Measurements from ENCODE around the gene DAZL. TPM values are rescaled to one million over a fixed set of nuclear protein-coding genes. Genes with fewer than 3 reads are reported as not detected.

The DAZL gene
- total and polyA plus RNA-seq, 2 donors (not counting 1 experiment from before 2014, with no cell fraction given), result 0.34 TPM; not detected in 1

- Histone ChIP-seq H4K20me1 (ENCODE audit: control insufficient read depth, extremely low read depth, insufficient read depth, low read length) (no peaks in the 10 kb centered on the region), H3K9me3 (ENCODE audit: control insufficient read depth, insufficient read depth, low read depth, low read length) (no peaks in the 10 kb centered on the region), H3K79me2 (ENCODE audit: control insufficient read depth, insufficient read depth, low read length) (no peaks in the 10 kb centered on the region), H3K4me2 (ENCODE audit: extremely low read depth, insufficient read depth, low read length) (no peak overlapping the region), H3K4me3 (replicated peaks in 1 of 4; ENCODE audit: control extremely low read depth in 1 of 4, insufficient read depth in 1 of 4, low read depth in 3 of 4, low read length in 4 of 4) (no peak overlapping the region), H3K36me3 (ENCODE audit: control insufficient read depth, insufficient read depth, low read length) (no peaks in the 10 kb centered on the region), H3K4me1 (ENCODE audit: control insufficient read depth, extremely low read depth, insufficient read depth, low read length) (no peaks in the 10 kb centered on the region), H2AFZ (ENCODE audit: low read length) (no peak overlapping the region), H3K27me3 (ENCODE audit: control insufficient read depth, insufficient read depth, low read length) (no peaks in the 10 kb centered on the region), H3K27ac (ENCODE audit: insufficient read depth, low read length) (no peak overlapping the region), H3K9ac (ENCODE audit: insufficient read depth, low read length) (no peak overlapping the region)
- DNase-seq (ENCODE audit: low read depth in 2 of 2), result no peak
- TF ChIP-seq EZH2 (IDR thresholded peaks at IDR 0.05; ENCODE audit: low read length, missing control alignments) (no peak), CTCF (conservative IDR thresholded peaks at IDR 0.05 in 1 of 2, IDR thresholded peaks at IDR 0.05 in 1 of 2; ENCODE audit: low read depth in 1 of 2, low read length in 2 of 2) (no peak)
These were observed 37.1 kb downstream of the DAZL start for GRCh38 chr3:16568115-16568514.

GRCh38 chr3:16559653-16560365, 45.4 kb downstream of the DAZL start:
- no peaks in the 10 kb centered on the region for H3K79me2 ChIP-seq (ENCODE audit: control insufficient read depth, insufficient read depth, low read length)
- H3K27me3 ChIP-seq (ENCODE audit: control insufficient read depth, insufficient read depth, low read length), result no peaks in the 10 kb centered on the region
- H3K9me3 ChIP-seq (ENCODE audit: control insufficient read depth, insufficient read depth, low read depth, low read length), result no peaks in the 10 kb centered on the region
- H3K36me3 ChIP-seq (ENCODE audit: control insufficient read depth, insufficient read depth, low read length), result no peaks in the 10 kb centered on the region
- H3K4me2 ChIP-seq (ENCODE audit: extremely low read depth, insufficient read depth, low read length), result no peak overlapping the region
- no peaks in the 10 kb centered on the region for H3K4me1 ChIP-seq (ENCODE audit: control insufficient read depth, extremely low read depth, insufficient read depth, low read length)
- H3K9ac ChIP-seq (ENCODE audit: insufficient read depth, low read length), result no peak overlapping the region
- no peak overlapping the region for H3K4me3 ChIP-seq (replicated peaks in 1 of 4; ENCODE audit: control extremely low read depth in 1 of 4, insufficient read depth in 1 of 4, low read depth in 3 of 4, low read length in 4 of 4)
- no peak for DNase-seq (ENCODE audit: low read depth in 2 of 2)
- TF ChIP-seq CTCF (conservative IDR thresholded peaks at IDR 0.05 in 1 of 2, IDR thresholded peaks at IDR 0.05 in 1 of 2; ENCODE audit: low read depth in 1 of 2, low read length in 2 of 2) (no peak), EZH2 (IDR thresholded peaks at IDR 0.05; ENCODE audit: low read length, missing control alignments) (no peak)
- H2AFZ ChIP-seq (ENCODE audit: low read length), result no peak overlapping the region
- no peaks in the 10 kb centered on the region for H4K20me1 ChIP-seq (ENCODE audit: control insufficient read depth, extremely low read depth, insufficient read depth, low read length)
- H3K27ac ChIP-seq (ENCODE audit: insufficient read depth, low read length), result no peak overlapping the region

GRCh38 chr3:16554126-16554525, 51.1 kb downstream of the DAZL start:
- H3K4me2 ChIP-seq (ENCODE audit: extremely low read depth, insufficient read depth, low read length), result no peak overlapping the region
- H3K4me3 ChIP-seq (replicated peaks in 1 of 4; ENCODE audit: control extremely low read depth in 1 of 4, insufficient read depth in 1 of 4, low read depth in 3 of 4, low read length in 4 of 4), result no peak overlapping the region
- DNase-seq (ENCODE audit: low read depth in 2 of 2), result no peak
- no peaks in the 10 kb centered on the region for H3K36me3 ChIP-seq (ENCODE audit: control insufficient read depth, insufficient read depth, low read length)
- H3K9ac ChIP-seq (ENCODE audit: insufficient read depth, low read length), result no peak overlapping the region
- TF ChIP-seq CTCF (conservative IDR thresholded peaks at IDR 0.05 in 1 of 2, IDR thresholded peaks at IDR 0.05 in 1 of 2; ENCODE audit: low read depth in 1 of 2, low read length in 2 of 2), result no peak
- no peak for TF ChIP-seq EZH2 (IDR thresholded peaks at IDR 0.05; ENCODE audit: low read length, missing control alignments)
- no peak overlapping the region for H2AFZ ChIP-seq (ENCODE audit: low read length)
- H4K20me1 ChIP-seq (ENCODE audit: control insufficient read depth, extremely low read depth, insufficient read depth, low read length), result no peaks in the 10 kb centered on the region
- H3K4me1 ChIP-seq (ENCODE audit: control insufficient read depth, extremely low read depth, insufficient read depth, low read length), result no peaks in the 10 kb centered on the region
- no peaks in the 10 kb centered on the region for H3K79me2 ChIP-seq (ENCODE audit: control insufficient read depth, insufficient read depth, low read length)
- no peaks in the 10 kb centered on the region for H3K9me3 ChIP-seq (ENCODE audit: control insufficient read depth, insufficient read depth, low read depth, low read length)
- H3K27ac ChIP-seq (ENCODE audit: insufficient read depth, low read length), result no peak overlapping the region
- H3K27me3 ChIP-seq (ENCODE audit: control insufficient read depth, insufficient read depth, low read length), result peaks cover 4% of the 10 kb centered on the region

Data from fibroblast of lung (primary cell).